ENCODE measurements around the gene TSPAN18. TPM values are rescaled to one million over a fixed set of nuclear protein-coding genes. Genes with fewer than 3 reads are reported as not detected.

The TSPAN18 gene
- total RNA-seq, 1 experiment from 2014 or later: 0.77 TPM

- ChIA-PET CTCF (interaction anchor here (0.7 to 1.4 kb wide), 2 partner anchors 150 to 183 kb away, joined by 3 read pairs; no protein-coding TSS in a partner anchor), POLR2A (no interaction called here)
- DNase-seq (ENCODE audit: unreplicated experiment): no peak
- no TSS peak for BruUV-seq (replicated peaks)
- intact Hi-C loops (cut with micrococcal nuclease): no loop called here
- TF ChIP-seq CTCF (IDR thresholded peaks at IDR 0.05; ENCODE audit: unreplicated experiment): no peak
- Mint-ChIP-seq H3K4me1 (ENCODE audit: insufficient read depth, unreplicated experiment) (no peaks in the 10 kb centered on the region), H3K27ac (ENCODE audit: low read depth, unreplicated experiment) (no peak overlapping the region), H3K27me3 (ENCODE audit: insufficient read depth, unreplicated experiment) (peaks cover 51% of the 10 kb centered on the region), H3K9me3 (ENCODE audit: unreplicated experiment) (no peaks in the 10 kb centered on the region), H3K4me3 (ENCODE audit: unreplicated experiment) (no peak overlapping the region), H3K36me3 (ENCODE audit: insufficient read depth, unreplicated experiment) (peaks cover 4% of the 10 kb centered on the region)
Measured at GRCh38 chr11:44742508-44743246, 15.9 kb downstream of the TSPAN18 start.

GRCh38 chr11:44743326-44743725, 16.6 kb downstream of the TSPAN18 start:
- intact Hi-C loops (cut with micrococcal nuclease): no loop called here
- no TSS peak for BruUV-seq (replicated peaks)
- no peaks in the 10 kb centered on the region for H3K9me3 Mint-ChIP-seq (ENCODE audit: unreplicated experiment)
- ChIA-PET CTCF (interaction anchor here (0.7 kb wide), 1 partner anchor 183 kb away, joined by 3 read pairs; no protein-coding TSS in a partner anchor), POLR2A (no interaction called here)
- peaks cover 45% of the 10 kb centered on the region for H3K27me3 Mint-ChIP-seq (ENCODE audit: insufficient read depth, unreplicated experiment)
- H3K36me3 Mint-ChIP-seq (ENCODE audit: insufficient read depth, unreplicated experiment): peaks cover 4% of the 10 kb centered on the region
- no peak for DNase-seq (ENCODE audit: unreplicated experiment)
- H3K27ac Mint-ChIP-seq (ENCODE audit: low read depth, unreplicated experiment): no peak overlapping the region
- H3K4me3 Mint-ChIP-seq (ENCODE audit: unreplicated experiment): no peak overlapping the region
- TF ChIP-seq CTCF (IDR thresholded peaks at IDR 0.05; ENCODE audit: unreplicated experiment): no peak
- no peaks in the 10 kb centered on the region for H3K4me1 Mint-ChIP-seq (ENCODE audit: insufficient read depth, unreplicated experiment)

- BruUV-seq (replicated peaks): no TSS peak
- H3K9me3 Mint-ChIP-seq (ENCODE audit: unreplicated experiment): no peaks in the 10 kb centered on the region
- no peak overlapping the region for H3K4me3 Mint-ChIP-seq (ENCODE audit: unreplicated experiment)
- no peaks in the 10 kb centered on the region for H3K4me1 Mint-ChIP-seq (ENCODE audit: insufficient read depth, unreplicated experiment)
- no peak overlapping the region for H3K27ac Mint-ChIP-seq (ENCODE audit: low read depth, unreplicated experiment)
- no peak for TF ChIP-seq CTCF (IDR thresholded peaks at IDR 0.05; ENCODE audit: unreplicated experiment)
- peaks cover 37% of the 10 kb centered on the region for H3K27me3 Mint-ChIP-seq (ENCODE audit: insufficient read depth, unreplicated experiment)
- POLR2A ChIA-PET: no interaction called here
- CTCF ChIA-PET: interaction anchor here (0.8 to 1.1 kb wide), 2 partner anchors 14 to 360 kb away, joined by 3 read pairs; no protein-coding TSS in a partner anchor
- intact Hi-C loops (cut with micrococcal nuclease): no loop called here
- DNase-seq (ENCODE audit: unreplicated experiment): no peak
- peaks cover 4% of the 10 kb centered on the region for H3K36me3 Mint-ChIP-seq (ENCODE audit: insufficient read depth, unreplicated experiment)
Measured at GRCh38 chr11:44743959-44744557, 17.3 kb downstream of the TSPAN18 start.

- H3K36me3 Mint-ChIP-seq (ENCODE audit: insufficient read depth, unreplicated experiment): peaks cover 4% of the 10 kb centered on the region
- POLR2A ChIA-PET: no interaction called here
- intact Hi-C loops (cut with micrococcal nuclease): no loop called here
- H3K4me3 Mint-ChIP-seq (ENCODE audit: unreplicated experiment): no peak overlapping the region
- H3K9me3 Mint-ChIP-seq (ENCODE audit: unreplicated experiment): no peaks in the 10 kb centered on the region
- no peak for TF ChIP-seq CTCF (IDR thresholded peaks at IDR 0.05; ENCODE audit: unreplicated experiment)
- CTCF ChIA-PET: interaction anchor here (0.6 to 1.0 kb wide), 3 partner anchors 19 to 31 kb away, joined by 3 read pairs; no protein-coding TSS in a partner anchor
- no peak overlapping the region for H3K27ac Mint-ChIP-seq (ENCODE audit: low read depth, unreplicated experiment)
- H3K27me3 Mint-ChIP-seq (ENCODE audit: insufficient read depth, unreplicated experiment): peaks cover 9% of the 10 kb centered on the region
- no TSS peak for BruUV-seq (replicated peaks)
- no peak for DNase-seq (ENCODE audit: unreplicated experiment)
- no peaks in the 10 kb centered on the region for H3K4me1 Mint-ChIP-seq (ENCODE audit: insufficient read depth, unreplicated experiment)
Measured at GRCh38 chr11:44746894-44747293, 20.1 kb downstream of the TSPAN18 start.

Data from MCF 10A (cell line).